ENCODE data around the gene G2E3. TPM values are rescaled to one million over a fixed set of nuclear protein-coding genes. Genes with fewer than 3 reads are reported as not detected.

G2E3 gene
- total and polyA plus RNA-seq, 2 of the 13 experiments (the other 11 are each of a cell fraction or from before 2014, with no cell fraction given) = 22.8 to 63.0 TPM

GRCh38 chr14:30608533-30609006 is 49.6 kb downstream of the G2E3 start:
- no peak overlapping the region for H3K4me3 ChIP-seq (replicated peaks in 1 of 3; ENCODE audit: insufficient read depth in 1 of 3, low read depth in 2 of 3, low read length in 3 of 3)
- no peak for TF ChIP-seq RCOR2 (CRISPR knock-in tag; IDR thresholded peaks at IDR 0.05)
- 0 out of 2 replicates have a peak, but pooled peaks have one; percentile 25 for TF ChIP-seq ZNF75D (CRISPR knock-in tag; IDR thresholded peaks at IDR 0.05; ENCODE audit: borderline replicate concordance)
- no peak for TF ChIP-seq ZSCAN9 (CRISPR knock-in tag; IDR thresholded peaks at IDR 0.05; ENCODE audit: borderline replicate concordance)
- TF ChIP-seq ZNF576 (CRISPR knock-in tag; IDR thresholded peaks at IDR 0.05) = no peak
- TF ChIP-seq CTCF (CRISPR knock-in tag; IDR thresholded peaks at IDR 0.05) = 0 out of 2 replicates have a peak, but pooled peaks have one; percentile 7
- ATAC-seq (peak; percentile 37), DNase-seq (ENCODE audit: low spot score) (no peak), FAIRE-seq (no peak)
- H3K27ac ChIP-seq (ENCODE audit: extremely low read length, insufficient read depth, low read length) = no peak overlapping the region
- in situ Hi-C loops (cut with HindIII; ENCODE audit: extremely low pct_ligation_motif_present, low pct_unique_long_range_greater_than_20kb) (no loop called here), intact Hi-C loops (cut with micrococcal nuclease; ENCODE audit: unreplicated experiment) (no loop called here)
- no peak overlapping the region for H3K9ac ChIP-seq (ENCODE audit: insufficient read depth, low read depth, low read length)
- ChIA-PET POLR2A (interaction anchor here (3.6 kb wide), 1 partner anchor 13 kb away, joined by 16 read pairs; the partner anchor contains the start of gene SCFD1), CTCF (ENCODE audit: low intra/inter-chr PET ratio, low total read pairs) (no interaction called here)
- H3K4me1 ChIP-seq (ENCODE audit: insufficient read depth, low read length) = no peaks in the 10 kb centered on the region
- no peaks in the 10 kb centered on the region for H3K79me2 ChIP-seq (ENCODE audit: insufficient read depth, low read length)
- 97% methylated on average over 5 of the region's 5 CpGs for WGBS (ENCODE audit: low lambda C conversion rate)
- H2AFZ ChIP-seq (ENCODE audit: low read length) = no peak overlapping the region
- no peak overlapping the region for H3K4me2 ChIP-seq (ENCODE audit: low read depth, low read length)
- no TSS peak for BruUV-seq (replicated peaks)
- H4K20me1 ChIP-seq (ENCODE audit: insufficient read depth, low read length) = no peaks in the 10 kb centered on the region
- peaks cover 13 to 66% of the 10 kb centered on the region in 2 experiments for H3K36me3 ChIP-seq (replicated peaks in 1 of 2; ENCODE audit: control insufficient read depth in 1 of 2, insufficient read depth in 2 of 2, low read length in 2 of 2)
- no peaks in the 10 kb centered on the region for H3K9me3 ChIP-seq (ENCODE audit: low read length)
- no peaks in the 10 kb centered on the region for H3K27me3 ChIP-seq (ENCODE audit: control insufficient read depth in 1 of 2, insufficient read depth in 2 of 2, low read length in 2 of 2)
